Measurements from ENCODE around the gene GART. TPM values are rescaled to one million over a fixed set of nuclear protein-coding genes. Genes with fewer than 3 reads are reported as not detected.
"Not testable (repeated sequence)": the region's sequence is repeated elsewhere in the genome, so short reads cannot be mapped to it uniquely, and the experiment has no call there.

Gene GART
- 110 and 115 TPM in 2 replicates for total RNA-seq

DNA sequence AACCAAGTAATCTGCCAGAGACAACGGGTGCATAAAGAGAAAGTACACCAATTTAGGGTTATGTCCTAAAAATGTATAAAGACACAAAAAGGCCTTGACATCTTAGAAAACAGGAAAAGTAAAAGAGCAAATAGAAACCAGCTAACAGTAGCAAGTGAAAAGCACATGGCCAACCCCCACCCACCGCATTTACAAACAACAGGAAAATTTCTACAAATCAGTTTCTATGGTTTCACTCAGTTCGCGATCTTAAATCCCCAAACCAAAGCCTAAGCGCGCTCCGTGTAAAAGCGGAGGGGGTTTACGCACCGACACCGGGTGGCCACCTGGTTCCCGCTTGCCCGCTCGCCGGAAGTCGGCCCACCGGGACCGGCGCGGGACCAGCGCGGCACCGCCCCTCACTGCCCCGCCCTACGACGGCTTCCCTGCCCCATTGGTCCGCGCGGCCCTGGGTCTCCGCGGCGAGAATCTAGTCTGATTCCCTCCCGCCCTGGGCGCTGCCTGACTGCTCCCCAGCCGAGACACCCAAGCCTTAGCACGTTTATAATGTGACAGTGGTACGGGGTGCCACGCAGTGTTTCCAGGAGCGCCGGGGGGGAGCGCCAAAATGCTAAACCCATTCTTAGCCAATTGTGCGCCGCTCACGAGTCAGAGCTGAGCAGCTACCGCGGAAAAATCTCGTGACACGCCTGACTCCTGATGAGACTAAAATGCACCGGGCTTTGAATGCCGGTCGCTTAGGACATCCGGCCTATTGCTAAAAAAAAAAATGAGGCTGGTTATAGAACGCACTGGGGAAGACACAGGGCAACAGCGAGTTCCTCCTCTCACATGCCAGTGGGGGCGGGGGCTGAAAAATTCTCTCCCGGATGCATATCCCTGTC, at the start of gene GART:
TSS of gene GART (minus strand) at position 362 of the 884 bp plus-strand sequence. CDS start 2,802 bp downstream, outside the sequence.
- intact Hi-C loops (cut with micrococcal nuclease) = loop anchor here (1.0 to 5.0 kb wide), 15 partner anchors 17 to 1149 kb away; partner anchors contain the start of genes ATP5PO, CFAP298, DNAJC28 and IFNAR1

DNA sequence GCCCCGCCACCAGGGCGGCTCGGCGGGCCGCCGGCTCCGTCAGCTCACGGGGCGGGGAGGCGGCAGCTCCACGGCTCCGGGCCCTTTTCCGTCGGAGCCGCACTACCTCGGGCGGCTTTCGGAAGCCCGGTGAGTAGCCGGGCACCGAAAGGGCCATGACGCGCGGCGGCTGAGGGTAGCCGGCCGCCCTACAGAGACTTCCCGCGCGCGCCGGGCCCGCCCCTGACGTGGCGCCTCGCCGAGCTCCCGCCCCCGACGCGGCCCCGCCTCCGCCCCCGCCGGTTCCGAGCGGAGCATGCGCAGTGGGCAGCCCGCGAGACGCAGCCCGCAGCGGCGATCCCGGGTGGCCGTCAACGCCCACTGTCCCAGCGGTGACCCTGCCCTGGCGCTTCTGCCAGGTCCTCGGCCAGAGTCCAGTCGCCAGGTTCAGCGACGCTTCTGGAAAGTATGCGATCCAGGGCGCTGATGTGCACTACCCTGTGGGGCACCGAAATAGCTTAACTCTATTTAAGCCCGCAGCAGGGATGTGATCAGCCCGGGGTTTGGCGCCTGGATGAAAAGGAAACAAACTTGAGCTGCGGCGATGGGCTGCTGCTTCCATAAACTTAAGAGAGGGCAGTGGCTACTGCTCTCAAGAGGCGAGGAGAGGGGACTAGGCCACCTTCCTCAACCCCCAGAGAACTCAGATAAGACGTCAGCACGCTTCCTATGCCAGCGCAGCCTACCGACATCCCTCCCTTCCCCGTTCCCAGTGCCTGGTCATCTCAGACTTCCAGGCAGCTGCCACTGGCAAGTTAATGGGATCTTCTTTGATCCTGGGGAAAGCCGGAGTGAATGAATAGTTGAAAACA, 46.8 kb upstream of the GART start, which contains the start of gene DONSON:
TSS of gene DONSON (minus strand) at position 200 of the 851 bp plus-strand sequence. CDS start at position 157, 43 bp downstream.
- intact Hi-C loops (cut with micrococcal nuclease) = loop anchor here (1.0 to 10.0 kb wide), 10 partner anchors 17 to 354 kb away; partner anchors contain the start of genes ATP5PO, DNAJC28, IFNAR1 and IL10RB

GRCh38 chr21:33587792-33588484, 46.0 kb upstream of the GART start:
- intact Hi-C loops (cut with micrococcal nuclease) = loop anchor here (1.0 to 10.0 kb wide), 10 partner anchors 17 to 353 kb away; partner anchors contain the start of genes ATP5PO, DNAJC28, IFNAR1 and IL10RB

- intact Hi-C loops (cut with micrococcal nuclease) = loop anchor here (10.0 kb wide), 2 partner anchors 262 to 352 kb away; partner anchors contain the start of gene IFNAR1
These were observed 45.0 kb upstream of the GART start for GRCh38 chr21:33586927-33587326.

GRCh38 chr21:33584455-33584854, 42.5 kb upstream of the GART start:
- intact Hi-C loops (cut with micrococcal nuclease) = loop anchor here (10.0 kb wide), 2 partner anchors 260 to 350 kb away; partner anchors contain the start of gene IFNAR1

DNA sequence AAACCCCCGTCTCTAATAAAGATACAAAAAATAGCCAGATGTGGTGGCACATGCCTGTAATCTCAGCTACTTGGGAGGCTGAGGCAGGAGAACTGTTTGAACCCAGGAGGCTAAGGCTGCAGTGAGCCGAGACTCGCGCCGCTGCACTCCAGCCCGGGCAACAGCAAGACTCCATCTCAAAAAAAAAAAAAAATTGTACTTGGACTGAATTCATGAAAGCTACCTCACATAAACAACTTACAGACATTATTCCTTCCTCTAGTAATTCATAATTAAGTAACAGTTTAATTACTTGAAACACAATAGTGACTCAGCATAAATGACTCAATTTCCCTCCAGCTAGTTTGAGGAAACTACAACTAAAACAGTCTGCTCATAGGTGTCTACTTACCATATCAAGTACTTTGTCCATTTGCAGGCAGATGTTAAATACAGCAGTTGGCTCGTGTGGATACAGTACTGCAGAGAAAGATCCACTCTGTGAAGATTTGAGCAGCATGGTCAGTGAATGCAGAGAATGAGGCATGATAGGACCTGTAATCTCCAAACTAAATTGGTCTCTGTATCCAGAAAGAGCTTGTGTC, 37.1 kb upstream of the GART start:
- intact Hi-C loops (cut with micrococcal nuclease) = no loop called here

DNA sequence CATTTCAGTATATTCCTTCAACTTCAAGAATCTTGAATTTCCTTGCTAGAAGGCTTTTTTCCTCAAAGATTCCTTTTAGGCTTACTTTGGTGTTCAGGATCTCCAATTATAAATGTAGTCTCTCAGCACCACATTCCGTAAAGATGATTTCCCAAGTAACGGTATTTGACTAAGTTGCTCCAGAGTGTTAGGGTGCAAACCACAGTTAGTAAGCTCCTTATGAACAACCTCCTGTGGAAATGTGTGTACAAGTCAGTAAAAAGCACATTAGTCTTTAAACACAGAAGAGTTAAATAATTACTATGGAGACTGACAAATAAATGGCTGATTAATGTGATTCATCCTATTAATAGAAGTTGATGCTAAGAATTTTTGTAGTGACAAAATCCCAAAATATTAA, 36.3 kb upstream of the GART start:
- intact Hi-C loops (cut with micrococcal nuclease) = no loop called here

DNA sequence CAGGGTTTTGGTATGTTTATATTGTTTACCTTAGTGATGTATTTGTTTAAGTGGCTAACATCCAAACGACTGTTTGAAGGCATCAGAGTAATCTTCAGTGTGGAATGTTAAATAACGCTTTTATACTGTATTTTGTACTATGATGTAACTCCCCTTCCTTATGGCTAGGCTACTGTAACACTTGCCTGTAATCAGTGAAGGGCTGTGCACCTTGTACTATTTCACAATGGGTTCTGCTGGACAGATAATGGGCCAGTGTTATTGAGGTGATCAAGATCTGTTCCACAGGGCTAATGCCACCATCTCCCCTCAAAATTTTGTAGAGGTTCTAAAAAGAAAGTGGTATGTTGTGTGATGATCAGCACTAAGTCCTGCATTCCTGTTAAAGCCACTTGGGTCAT, 34.8 kb upstream of the GART start:
- intact Hi-C loops (cut with micrococcal nuclease) = not testable (repeated sequence)

DNA sequence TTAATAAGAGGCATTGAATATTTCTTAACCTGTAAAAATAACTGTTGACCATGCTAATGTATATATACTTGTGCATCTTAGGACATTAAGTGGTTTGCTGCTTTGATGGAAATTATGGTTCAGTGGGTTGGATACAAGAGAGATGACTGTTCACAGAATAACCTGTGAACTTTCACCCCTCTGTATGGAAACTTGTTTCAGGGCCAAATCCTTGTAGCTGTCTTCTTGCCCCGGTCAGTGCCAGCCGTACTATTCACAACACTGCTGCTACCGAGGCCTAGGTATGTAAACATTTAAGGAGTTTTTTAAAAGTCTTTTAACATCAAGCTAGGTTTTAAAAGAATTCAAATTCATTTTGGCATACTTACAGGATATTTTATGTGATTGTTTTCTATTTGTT, 30.4 kb upstream of the GART start:
- intact Hi-C loops (cut with micrococcal nuclease) = no loop called here

GRCh38 chr21:33569991-33570390, 28.1 kb upstream of the GART start:
- intact Hi-C loops (cut with micrococcal nuclease) = loop anchor here (2.0 kb wide), 1 partner anchor 15 kb away; no protein-coding TSS in a partner anchor

DNA sequence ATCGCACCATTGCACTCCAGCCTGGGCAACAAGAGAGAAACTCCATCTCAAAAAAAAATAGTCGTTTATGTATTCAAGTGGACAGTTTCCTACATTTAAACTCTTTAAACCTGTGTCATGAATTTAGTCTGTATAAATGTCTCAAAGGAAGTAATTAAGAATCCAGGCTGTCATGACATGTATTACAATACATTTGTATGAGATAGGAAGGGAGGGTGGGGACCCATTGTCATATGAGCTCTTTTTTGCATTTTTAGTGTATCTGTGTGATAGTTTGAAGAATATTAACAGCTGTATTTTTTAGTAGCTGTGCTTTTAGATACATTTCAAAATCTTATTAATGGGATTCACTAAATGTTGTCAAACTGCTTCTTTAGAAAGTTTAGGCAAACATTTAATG, 26.5 kb upstream of the GART start:
- intact Hi-C loops (cut with micrococcal nuclease) = no loop called here

DNA sequence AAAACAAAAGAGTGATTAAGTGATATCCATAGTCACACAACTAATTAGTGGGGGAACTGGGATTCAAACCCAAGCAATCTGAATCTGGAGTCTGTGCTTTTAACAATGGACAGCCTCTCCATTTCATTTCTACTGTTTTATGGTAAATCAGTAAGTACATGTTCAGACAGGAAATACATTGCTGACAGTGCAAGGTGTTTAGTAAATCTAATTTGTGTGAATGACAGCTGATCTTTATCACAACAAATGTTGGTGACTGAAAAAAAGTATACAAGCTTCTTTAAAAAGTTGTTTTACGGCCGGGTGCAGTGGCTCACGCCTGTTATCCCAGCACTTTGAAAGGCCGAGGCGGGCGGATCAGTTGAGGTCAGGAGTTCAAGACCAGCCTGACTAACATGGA, 26.0 kb upstream of the GART start:
- intact Hi-C loops (cut with micrococcal nuclease) = no loop called here

DNA sequence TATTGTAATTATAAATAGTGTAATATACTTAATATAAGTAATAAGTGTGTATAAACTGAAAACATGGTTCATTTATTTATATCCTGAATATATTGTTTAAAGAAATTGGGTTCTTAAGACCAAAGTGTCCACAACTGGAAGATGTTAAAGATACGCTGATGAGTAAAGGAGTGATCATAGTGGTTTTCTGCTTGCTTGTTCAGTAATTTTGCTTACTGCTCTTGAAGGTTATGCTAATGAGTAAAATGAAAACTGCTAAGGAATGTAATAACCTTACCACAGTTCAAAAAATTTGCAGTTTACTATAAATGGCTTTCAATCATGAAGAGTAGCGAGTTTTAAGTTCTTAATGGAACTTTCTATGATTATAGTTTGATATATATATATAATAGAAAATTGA, 24.6 kb upstream of the GART start:
- intact Hi-C loops (cut with micrococcal nuclease) = no loop called here

- intact Hi-C loops (cut with micrococcal nuclease) = no loop called here
These were observed 20.5 kb upstream of the GART start for GRCh38 chr21:33562389-33562788.

DNA sequence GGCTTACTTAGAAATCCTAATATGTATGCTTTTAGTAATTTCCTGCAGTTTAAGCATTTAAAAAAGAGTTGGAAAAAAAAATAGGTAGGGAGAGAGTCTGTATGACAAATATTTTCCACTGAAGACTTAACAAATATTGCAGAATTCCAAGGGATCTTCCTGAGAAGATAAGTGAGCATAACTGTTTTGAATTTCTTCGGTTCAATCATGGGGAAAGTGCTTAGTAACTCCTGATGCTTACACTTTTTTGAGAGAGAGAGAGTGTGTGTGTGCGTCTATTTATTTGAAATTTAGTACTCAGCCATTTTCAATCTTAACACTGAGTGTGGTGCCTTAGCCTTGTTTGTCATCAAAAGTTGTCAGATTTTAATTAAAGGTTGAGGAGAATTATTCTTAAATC, 19.5 kb upstream of the GART start:
- intact Hi-C loops (cut with micrococcal nuclease) = no loop called here

- intact Hi-C loops (cut with micrococcal nuclease) = no loop called here
These were observed 19.0 kb upstream of the GART start for GRCh38 chr21:33560965-33561364.

DNA sequence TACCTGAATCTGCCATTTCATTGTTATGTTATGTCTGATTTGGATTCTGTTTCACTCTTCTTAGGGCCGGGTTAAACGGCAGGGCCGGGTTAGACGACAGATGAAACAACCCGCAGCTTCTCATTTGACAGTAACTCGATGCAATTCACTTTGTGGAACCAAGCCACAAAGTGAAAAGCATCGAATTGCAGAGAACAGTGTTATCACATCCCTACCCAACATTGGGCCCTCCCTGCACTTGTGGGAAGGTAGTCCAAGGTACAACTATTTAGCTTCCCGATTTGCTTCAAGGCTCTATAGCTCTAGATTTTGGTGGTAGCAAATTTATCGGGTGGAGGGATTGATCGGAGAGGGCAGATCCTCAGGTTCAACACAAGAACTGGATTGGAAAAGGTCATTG, 17.9 kb upstream of the GART start:
- intact Hi-C loops (cut with micrococcal nuclease) = loop anchor here (2.0 kb wide), 1 partner anchor 17 kb away; the partner anchor contains the start of genes GART and SON

DNA sequence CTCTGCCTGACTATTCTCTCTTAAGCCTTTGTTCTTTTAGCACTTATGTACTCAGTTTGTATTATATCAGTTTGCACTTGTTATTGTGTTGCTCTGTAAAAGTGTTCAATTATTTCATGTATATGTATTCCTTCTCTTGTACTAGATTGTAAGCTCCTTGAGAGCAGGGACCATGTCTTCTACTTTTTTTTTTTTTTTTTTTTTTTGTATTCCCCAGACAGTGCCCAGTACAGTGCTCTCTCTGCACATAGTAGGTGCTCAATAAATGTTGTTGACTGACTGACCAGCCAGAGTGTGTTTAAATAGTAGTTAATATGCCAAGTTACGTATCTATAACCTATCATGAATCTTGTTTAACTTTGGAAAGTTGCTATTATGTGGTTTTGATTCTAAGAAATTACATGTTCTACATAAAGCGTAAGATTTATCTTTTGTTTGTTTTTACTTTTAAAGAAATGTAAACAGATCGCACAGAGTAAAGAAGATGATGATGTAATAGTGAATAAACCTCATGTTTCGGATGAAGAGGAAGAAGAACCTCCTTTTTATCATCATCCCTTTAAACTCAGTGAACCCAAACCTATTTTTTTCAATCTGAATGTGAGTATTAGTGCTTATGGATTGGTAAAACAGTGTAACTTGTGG, 17.0 kb upstream of the GART start:
- intact Hi-C loops (cut with micrococcal nuclease) = loop anchor here (2.0 kb wide), 1 partner anchor 16 kb away; the partner anchor contains the start of genes GART and SON

DNA sequence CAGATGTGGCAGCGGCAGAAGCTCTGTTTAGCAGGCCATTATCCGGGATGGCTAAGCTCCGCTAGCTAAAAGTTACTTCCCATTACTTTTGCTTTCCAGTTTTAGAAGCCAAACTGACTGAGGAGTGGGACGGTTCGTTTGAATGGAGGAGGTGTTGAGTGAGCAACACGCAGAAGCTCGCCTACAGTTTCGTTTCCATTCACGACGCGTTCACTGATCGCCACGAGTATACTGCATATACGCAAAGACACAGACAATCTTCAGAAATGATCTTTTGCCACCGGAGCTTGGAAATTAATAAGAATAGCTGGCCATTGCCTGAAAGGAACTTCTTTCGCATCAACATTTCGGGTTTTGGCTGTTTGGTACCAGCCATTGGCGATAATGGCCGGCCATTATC, 15.5 kb upstream of the GART start:
- intact Hi-C loops (cut with micrococcal nuclease) = no loop called here

- intact Hi-C loops (cut with micrococcal nuclease) = loop anchor here (1.0 to 2.0 kb wide), 2 partner anchors 12 to 16 kb away; partner anchors contain the start of gene SON
These were observed 13.0 kb upstream of the GART start for GRCh38 chr21:33554982-33555344.

Measured in T-helper 1 cell treated with Interleukin-12 subunit alpha and Interleukin-12 subunit beta and Interleukin-4 antibody, amounts not matched to agents 30 ng/mL and 1 ng/mL, for 36 hours (primary cell).